GM10266 (cell line): ENCODE measurements around the gene MCM3AP.

Source experiments
- DNase-seq: peaks from one replicate; pipeline ENCODE4 v3.0.0; 2012; ENCODE audit errors: extremely low spot score
- TF ChIP-seq, protein P1 (sequence below): IDR thresholded peaks from 2 replicates; pipeline ENCODE4 v1.5.1; 2012; ENCODE audit warnings: mild to moderate bottlenecking, low read depth; ENCODE audit not compliant: control insufficient read depth, insufficient read depth; ENCODE audit errors: missing control alignments

Gene MCM3AP

DNA sequence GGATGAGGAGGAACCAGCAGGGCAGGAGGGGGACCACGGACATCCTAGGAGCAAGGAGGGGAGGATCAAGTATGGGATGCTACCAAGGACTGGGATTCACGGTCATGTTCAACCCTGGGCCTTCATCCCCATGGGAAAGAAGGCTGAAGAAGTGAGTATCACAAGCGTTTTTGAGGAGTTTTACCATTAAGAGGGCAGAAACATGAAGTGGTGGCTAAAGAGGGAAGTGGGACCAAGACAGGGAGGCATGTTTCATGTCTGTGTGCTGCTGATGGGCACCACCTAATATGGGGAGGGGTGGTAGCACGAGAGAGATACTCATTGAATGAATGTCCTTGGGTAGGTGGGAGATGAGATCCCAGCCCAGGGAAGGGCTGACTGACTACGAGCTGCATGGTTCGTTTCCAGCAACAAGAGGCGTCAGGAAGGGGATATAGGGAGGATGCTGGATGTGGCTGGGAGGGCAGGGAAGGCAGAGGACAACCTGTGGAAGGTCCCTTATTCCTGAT is 45.5 kb downstream of the MCM3AP start:
- DNase-seq: no peak
- TF ChIP-seq, protein P1, sequence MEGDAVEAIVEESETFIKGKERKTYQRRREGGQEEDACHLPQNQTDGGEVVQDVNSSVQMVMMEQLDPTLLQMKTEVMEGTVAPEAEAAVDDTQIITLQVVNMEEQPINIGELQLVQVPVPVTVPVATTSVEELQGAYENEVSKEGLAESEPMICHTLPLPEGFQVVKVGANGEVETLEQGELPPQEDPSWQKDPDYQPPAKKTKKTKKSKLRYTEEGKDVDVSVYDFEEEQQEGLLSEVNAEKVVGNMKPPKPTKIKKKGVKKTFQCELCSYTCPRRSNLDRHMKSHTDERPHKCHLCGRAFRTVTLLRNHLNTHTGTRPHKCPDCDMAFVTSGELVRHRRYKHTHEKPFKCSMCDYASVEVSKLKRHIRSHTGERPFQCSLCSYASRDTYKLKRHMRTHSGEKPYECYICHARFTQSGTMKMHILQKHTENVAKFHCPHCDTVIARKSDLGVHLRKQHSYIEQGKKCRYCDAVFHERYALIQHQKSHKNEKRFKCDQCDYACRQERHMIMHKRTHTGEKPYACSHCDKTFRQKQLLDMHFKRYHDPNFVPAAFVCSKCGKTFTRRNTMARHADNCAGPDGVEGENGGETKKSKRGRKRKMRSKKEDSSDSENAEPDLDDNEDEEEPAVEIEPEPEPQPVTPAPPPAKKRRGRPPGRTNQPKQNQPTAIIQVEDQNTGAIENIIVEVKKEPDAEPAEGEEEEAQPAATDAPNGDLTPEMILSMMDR: no peak

DNA sequence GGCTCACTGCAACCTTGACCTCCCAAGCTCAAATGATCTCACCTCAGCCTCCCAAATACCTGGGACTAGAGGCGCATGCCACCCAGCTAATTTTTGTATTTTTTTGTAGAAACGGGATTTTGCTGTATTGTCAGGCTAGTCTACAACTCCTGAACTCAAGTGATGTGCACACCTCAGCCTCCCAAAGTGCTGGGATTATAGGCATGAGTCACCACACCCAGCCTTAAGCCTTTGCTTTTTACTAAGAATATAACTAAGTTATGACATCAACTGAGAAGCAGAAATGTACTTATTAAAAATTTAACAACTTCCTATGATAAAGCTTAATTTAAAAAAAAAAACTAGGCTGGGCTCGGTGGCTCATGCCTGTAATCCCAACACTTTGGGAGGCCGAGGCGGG is 47.9 kb downstream of the MCM3AP start:
- no peak for DNase-seq
- TF ChIP-seq, protein P1: no peak

DNA sequence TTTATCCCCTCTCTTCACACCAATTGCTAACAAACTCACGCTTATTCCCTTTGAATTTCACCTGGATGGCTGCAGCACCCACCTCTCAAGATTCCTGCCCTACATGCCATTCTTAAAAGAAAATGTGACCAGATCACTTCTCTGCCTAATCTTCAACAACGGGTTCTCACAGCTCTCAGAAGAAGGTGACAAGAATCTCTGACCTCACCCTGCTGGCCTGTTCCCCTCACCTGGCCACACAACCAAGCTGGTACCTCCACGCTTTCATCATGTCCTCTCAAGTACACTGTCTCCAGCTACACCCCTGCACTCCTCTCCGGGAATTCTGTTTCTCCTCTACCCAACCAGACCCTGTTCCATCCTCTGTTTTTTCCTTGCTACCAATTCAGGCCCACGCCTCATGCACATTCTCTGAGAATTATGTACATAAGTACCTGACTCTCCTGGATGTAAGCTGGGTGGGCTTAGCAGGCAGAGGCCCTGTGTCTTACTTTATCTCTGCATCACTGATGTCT is 50.9 kb downstream of the MCM3AP start:
- TF ChIP-seq, protein P1: no peak
- no peak for DNase-seq

DNA sequence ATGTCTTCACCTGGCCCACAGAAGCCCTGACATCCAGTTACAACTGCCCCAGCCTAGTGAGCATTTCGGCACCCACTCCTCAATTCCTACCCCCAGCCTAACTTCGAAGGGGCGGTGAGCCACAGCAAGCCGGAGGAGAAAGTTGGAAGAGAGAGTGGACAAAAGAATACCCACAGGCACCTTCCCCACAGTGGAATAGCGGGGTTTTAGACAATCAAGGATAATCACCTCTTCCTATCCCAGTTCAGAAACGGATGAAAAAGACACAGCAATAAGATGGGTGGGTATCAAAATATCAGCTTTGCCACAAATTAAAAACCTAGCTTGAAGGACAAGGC is 55.5 kb downstream of the MCM3AP start:
- TF ChIP-seq, protein P1: no peak
- DNase-seq: no peak

DNA sequence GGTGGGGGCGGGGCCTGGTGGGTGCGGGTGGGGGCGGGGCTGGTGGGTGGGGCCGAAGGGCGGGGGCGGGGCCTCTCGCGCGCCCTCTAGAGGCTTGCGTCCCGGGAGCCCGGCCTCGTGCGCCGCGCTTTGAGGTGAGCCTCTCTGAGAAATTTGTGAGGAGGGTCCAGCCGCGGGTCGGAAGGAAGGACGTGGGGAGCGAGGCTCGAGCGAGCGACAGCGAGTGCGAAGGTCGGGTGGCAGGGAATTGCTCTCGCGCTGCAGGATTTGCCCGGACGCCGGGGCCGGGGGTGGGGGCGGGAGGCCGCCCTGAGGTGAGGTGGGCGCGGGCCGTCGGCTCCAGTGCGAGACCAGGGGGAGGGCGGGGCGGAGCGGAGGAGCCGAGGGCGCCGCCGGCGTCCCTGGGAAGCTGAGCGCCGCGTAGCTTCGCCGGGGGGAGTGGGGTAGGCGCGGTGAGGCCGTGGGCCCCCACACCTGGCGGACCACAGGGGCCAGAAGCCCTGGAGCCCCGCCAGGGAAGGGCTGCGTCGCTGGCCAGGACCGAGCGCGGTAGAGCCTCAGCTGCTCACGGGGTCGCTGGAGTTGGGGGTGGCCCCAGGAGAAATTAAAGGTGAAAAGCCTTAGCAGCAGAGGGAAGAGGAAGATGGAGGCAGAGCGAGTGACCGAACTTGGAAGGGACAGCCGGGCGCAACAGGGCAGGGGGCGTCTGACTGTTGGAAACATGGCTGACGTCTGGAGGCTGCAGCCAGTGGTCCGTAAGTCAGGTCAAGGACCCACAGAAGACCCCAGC is 56.1 kb downstream of the MCM3AP start:
- DNase-seq: peak; percentile 65
- TF ChIP-seq, protein P1: peak; percentile 67

DNA sequence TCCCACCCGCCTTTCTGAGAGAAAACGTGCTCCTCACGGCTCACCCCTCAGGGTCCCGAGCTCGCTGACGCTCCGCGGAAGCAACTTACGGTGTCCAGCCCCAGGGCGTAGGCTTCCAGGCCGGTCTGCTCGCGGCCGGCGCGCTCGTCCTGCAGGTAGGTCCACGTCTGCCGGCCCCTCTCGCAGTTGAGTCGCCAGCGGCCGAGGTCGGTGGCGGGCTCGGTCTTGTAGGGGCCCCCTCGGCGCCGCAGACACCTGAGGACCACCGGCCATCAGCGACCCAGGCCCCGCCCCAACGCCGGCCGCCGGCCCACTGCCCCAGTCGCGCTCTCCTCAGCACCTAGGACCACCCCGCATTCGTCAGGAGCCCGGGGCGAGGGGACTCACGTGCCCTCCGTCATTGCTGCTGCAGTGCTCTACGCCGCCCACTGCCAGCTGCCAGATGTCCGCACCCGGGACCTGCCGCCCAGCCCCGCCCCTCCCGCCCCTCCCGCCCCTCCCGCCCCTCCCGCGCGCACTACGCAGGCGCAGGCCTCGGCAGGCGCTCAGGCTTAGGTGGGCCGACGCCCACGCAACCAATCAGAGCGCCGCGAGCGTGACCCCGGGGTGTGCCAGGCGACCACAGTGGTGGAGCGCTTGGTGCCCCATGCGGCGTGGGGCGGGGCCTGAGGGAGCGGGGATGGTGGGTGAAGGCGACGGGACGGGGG is 56.9 kb downstream of the MCM3AP start, which contains the start of gene LSS:
LSS (minus strand) TSS at position 430 of the 707 bp plus-strand sequence; CDS start at position 401, 29 bp downstream.
- peak; percentile 99 for DNase-seq

More for the DNA sequence above, 56.9 kb downstream of the MCM3AP start, which contains the start of gene LSS:
- TF ChIP-seq, protein P1: no peak
